AG09319 (cell line): ENCODE measurements around the gene PRKG1.

Experiments
- DNase-seq: peaks from one replicate; pipeline ENCODE4 v3.0.0-alpha.2; 2010; ENCODE audit warnings: low read depth; ENCODE audit errors: extremely low read depth
- TF ChIP-seq, protein P1 (sequence below): IDR thresholded peaks from 2 replicates; pipeline ENCODE4 v1.5.1; 2011; ENCODE audit warnings: low read depth, mild to moderate bottlenecking, inconsistent platforms, low read length, moderate library complexity

Gene PRKG1

DNA sequence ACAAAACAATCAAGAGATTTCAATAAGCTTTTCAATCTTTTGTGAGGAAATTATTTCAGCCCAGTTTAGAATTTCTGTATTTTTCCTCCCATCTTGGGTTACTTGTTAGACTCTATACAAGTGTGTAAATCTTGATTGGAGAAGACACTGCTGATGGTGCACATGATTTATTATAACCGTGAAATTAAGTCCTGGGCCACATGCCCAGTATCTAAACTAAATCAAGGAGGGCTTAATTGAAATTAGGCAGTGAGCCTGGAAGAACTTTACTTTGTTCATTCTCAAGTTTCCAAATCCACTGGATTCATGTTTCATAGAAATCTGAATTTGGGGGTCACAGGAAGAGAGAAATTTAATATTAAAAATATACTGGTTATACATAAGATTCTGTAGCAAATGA, 580.6 kb downstream of the PRKG1 start:
- DNase-seq = peak; percentile 70
- TF ChIP-seq, protein P1, sequence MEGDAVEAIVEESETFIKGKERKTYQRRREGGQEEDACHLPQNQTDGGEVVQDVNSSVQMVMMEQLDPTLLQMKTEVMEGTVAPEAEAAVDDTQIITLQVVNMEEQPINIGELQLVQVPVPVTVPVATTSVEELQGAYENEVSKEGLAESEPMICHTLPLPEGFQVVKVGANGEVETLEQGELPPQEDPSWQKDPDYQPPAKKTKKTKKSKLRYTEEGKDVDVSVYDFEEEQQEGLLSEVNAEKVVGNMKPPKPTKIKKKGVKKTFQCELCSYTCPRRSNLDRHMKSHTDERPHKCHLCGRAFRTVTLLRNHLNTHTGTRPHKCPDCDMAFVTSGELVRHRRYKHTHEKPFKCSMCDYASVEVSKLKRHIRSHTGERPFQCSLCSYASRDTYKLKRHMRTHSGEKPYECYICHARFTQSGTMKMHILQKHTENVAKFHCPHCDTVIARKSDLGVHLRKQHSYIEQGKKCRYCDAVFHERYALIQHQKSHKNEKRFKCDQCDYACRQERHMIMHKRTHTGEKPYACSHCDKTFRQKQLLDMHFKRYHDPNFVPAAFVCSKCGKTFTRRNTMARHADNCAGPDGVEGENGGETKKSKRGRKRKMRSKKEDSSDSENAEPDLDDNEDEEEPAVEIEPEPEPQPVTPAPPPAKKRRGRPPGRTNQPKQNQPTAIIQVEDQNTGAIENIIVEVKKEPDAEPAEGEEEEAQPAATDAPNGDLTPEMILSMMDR = no peak

DNA sequence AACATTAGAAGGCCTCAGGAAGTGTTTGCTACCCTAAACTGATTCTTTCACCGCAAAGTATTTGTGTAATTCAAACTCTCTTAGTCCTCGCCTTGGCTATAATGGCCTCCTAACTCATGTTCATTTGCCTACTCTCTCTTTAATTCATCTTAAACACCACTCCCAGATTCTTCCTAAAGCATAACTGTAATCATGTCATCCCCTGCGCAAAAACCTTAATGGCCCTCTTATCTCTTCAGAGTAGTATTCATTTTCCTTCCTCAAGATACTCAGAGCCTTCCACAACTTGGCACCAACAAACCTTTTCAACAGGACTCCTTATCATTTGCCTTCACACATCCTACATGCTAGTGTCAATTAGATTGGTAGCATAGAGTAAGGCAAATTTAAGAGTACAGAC, 582.2 kb downstream of the PRKG1 start:
- TF ChIP-seq, protein P1 = no peak
- DNase-seq = no peak

DNA sequence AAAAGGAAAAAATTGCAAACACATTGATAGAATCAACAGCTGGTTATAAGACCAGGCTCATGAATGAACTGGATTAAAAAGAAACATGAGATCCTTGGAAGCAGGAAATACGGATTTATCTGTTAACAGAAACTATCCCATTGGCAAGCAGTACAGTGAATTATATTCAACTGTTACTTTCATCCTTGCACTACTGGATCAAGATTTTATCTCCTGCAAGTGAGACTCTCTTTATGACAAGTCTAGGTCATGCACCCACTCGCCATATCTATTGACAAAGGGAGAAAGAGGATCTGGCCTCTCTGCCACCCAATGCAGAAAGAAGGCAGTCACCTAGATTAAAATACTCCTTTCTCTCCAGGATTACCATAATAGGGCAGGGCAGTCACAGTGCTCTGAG, 583.7 kb downstream of the PRKG1 start:
- no peak for DNase-seq
- TF ChIP-seq, protein P1 = no peak

DNA sequence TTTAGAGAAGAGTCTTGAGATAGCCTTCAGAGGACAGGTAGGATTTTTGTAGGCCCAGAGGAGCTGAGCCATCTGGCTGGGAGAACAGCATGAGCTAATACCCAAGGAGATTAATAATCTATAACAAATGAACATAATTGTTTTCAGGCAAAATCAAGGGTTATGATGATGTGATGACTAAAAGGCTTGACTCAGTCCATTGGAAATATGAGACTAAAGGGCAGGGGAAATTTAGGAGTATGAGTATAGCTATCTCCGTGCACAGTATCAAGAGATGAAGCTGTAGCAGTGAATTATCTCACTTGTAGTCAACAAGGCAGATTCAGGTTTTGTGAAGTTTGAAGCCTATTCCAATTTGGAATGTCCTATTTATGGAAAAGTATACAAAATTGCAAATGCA, 585.1 kb downstream of the PRKG1 start:
- DNase-seq = no peak
- TF ChIP-seq, protein P1 = no peak

GRCh38 chr10:51663086-51663485, 588.8 kb downstream of the PRKG1 start:
- TF ChIP-seq, protein P1 = no peak
- no peak for DNase-seq

DNA sequence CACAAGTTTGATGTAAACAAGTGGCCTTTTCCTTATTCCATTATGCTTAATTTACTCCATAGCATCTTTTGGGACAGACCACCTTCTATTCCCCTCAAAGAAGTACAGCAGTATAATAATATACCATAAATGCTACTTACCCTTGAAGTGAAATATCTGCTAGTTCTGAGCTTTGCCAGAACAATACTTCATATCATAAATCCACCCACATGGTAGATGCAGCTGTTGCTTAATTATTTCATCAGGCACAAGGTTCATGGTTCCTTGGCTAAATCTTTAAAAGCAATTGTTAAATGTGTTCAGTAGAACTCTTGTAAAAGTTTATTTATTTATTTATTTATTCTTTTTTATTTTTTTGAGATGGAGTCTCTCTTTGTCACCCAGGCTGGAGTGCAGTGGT, 592.2 kb downstream of the PRKG1 start:
- TF ChIP-seq, protein P1 = no peak
- DNase-seq = no peak

DNA sequence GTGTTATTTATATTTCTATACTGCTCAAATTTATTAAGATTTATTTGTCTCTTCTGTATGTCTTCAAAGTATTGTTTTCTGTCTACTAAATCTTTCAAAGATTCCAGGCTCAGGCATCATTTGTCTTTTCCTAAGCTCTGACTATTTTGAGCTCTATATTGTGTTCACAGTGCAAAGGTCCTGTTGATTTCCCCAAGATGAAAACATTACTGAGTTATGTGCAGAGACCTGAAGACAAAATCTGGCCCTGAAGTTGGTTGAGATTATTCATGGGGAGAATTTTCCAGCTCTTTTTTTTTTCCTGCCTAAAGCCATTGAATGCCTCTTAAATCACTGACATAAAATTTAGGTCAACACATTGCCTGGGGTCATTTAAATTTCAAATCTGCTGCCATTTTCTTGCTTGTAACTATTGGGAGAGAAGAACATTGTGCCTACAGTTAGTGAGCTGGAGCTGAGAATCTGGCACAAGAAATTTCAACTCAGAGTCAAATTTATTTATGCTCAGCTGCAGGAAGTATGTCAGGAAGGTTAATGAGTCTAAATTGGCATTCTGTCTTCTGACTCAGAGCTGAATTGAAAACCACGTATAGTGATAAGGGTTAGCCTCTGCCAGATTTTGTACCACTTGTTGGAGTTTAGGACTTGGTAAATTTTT, 593.5 kb downstream of the PRKG1 start:
- DNase-seq = peak; percentile 41
- TF ChIP-seq, protein P1 = no peak
